Stomach (tissue), 9 donors: ENCODE results near the gene SLC16A2. TPM values are rescaled to one million over a fixed set of nuclear protein-coding genes. Genes with fewer than 3 reads are reported as not detected.
A peak's percentile ranks its signal among the peaks of the same experiment; 100 is the strongest.

Experiments used
- DNase-seq, 2 donors: peaks; one replicate each; pipeline versions ENCODE4 v3.0.0 to v3.0.0-alpha.2; 2013 to 2019
- H3K27ac ChIP-seq, 5 donors: fragments of 200-600 bp in 4 of 5; sonication (generic) in 4 of 5; one replicate each; pipeline ENCODE4 v1.5.1; 2013 to 2019; ENCODE audit warnings: mild to moderate bottlenecking in 1 of 5, moderate library complexity in 1 of 5
- H3K27me3 ChIP-seq, 3 donors: fragments of 200-600 bp; sonication (generic); one replicate each; pipeline ENCODE4 v1.5.1; 2017 to 2019; ENCODE audit warnings: mixed run types in 1 of 3
- H3K36me3 ChIP-seq, 4 donors: fragments of 200-600 bp; sonication (generic); 1 replicate in 3 of 4; 2 replicates in 1 of 4; pipeline ENCODE4 v1.5.1; 2016 to 2019
- H3K4me1 ChIP-seq, 4 donors: fragments of 200-600 bp; sonication (generic); one replicate each; pipeline ENCODE4 v1.5.1; 2016 to 2019
- H3K4me3 ChIP-seq, 4 donors: fragments of 200-600 bp; sonication (generic) in 3 of 4; one replicate each; pipeline ENCODE4 v1.5.1; 2016 to 2019; ENCODE audit warnings: mild to moderate bottlenecking in 1 of 4
- H3K9me3 ChIP-seq, 4 donors: fragments of 200-600 bp; sonication (generic); one replicate each; pipeline ENCODE4 v1.5.1; 2016 to 2019
- CTCF ChIP-seq, 7 experiments: fragments of 450-650 bp in 4 of 7; fragments of 200-600 bp in 3 of 7; sonication (generic) in 3 of 7; IDR thresholded peaks; one replicate each; pipeline ENCODE4 v1.5.1; 2016 to 2019; ENCODE audit warnings: antibody characterized with exemption in 7 of 7, control low read depth in 2 of 7, mild to moderate bottlenecking in 1 of 7
- EP300 ChIP-seq: sonication (generic); formaldehyde crosslinking; IDR thresholded peaks from one replicate; pipeline ENCODE4 v1.6.1; 2017; ENCODE audit warnings: antibody characterized with exemption
- POLR2A ChIP-seq, 4 donors: fragments of 450-650 bp; IDR thresholded peaks; one replicate each; pipeline ENCODE4 v1.6.1; 2016; ENCODE audit warnings: antibody characterized with exemption in 4 of 4, control low read depth in 2 of 4, mild to moderate bottlenecking in 1 of 4, moderate library complexity in 1 of 4
- POLR2AphosphoS5 ChIP-seq, 3 donors: sonication (generic); formaldehyde crosslinking; IDR thresholded peaks; one replicate each; pipeline ENCODE4 v1.6.1; 2016; ENCODE audit warnings: antibody characterized with exemption in 3 of 3
- WGBS, 5 donors: extraction: QIAGEN DNeasy Blood & Tissue Kit in 3 of 5; methylation state at CpG; one replicate each; pipeline versions ENCODE4 v1.1.5 to v1.1.7; 2013 to 2018; 5-methylcytosine and 5-hydroxymethylcytosine counted together
- intact Hi-C: fragments of 100-400 bp; cut with DNase I; formaldehyde crosslinking; loops from one replicate; pipeline ENCODE4 v1.15.1; 2023; ENCODE audit warnings: low total_unique reads
- polyA plus RNA-seq, 3 donors: library from polyadenylated mRNA; stranded (reverse); fragments of 200-250 nt; gene quantifications; one replicate each; pipeline ENCODE4 v1.2.3, GENCODE V29; 2013
- total RNA-seq, 5 donors: library from RNA; depleted of rRNA; stranded (reverse); fragments of >200 nt; gene quantifications; one replicate each; pipeline versions ENCODE4 v1.1.0 to v1.2.3, GENCODE V29; 2014 to 2016
- donor health status: healthy with polysubstance abuse.
- donor health status: Bipolar disorder and iron deficiency.
- donor health status: healthy.

SLC16A2 gene
- total and polyA plus RNA-seq, 8 donors = 0.29 to 4.4 (median 2.4) TPM; not detected in 1

- no peak for TF ChIP-seq POLR2A (IDR thresholded peaks at IDR 0.05)
- no peak for TF ChIP-seq EP300
- no peak for TF ChIP-seq CTCF (IDR thresholded peaks at IDR 0.05)
- no peak for TF ChIP-seq POLR2AphosphoS5 (IDR thresholded peaks at IDR 0.05)
- H3K4me3 ChIP-seq = no peak overlapping the region
- peak in 1 of 2 donors; percentile 20 for DNase-seq
- no peaks in the 10 kb centered on the region for H3K4me1 ChIP-seq
- no peak overlapping the region for H3K27ac ChIP-seq
- no peaks in the 10 kb centered on the region for H3K27me3 ChIP-seq
- WGBS, 5 donors = 52 to 69% (median 59%) methylated on average over 3 of the region's 3 CpGs
- no peaks in the 10 kb centered on the region for H3K9me3 ChIP-seq
- H3K36me3 ChIP-seq = no peaks in the 10 kb centered on the region
- intact Hi-C loops = no loop called here
Measured at GRCh38 chrX:74492720-74493201, 71.5 kb downstream of the SLC16A2 start.

- Histone ChIP-seq H3K27ac (no peak overlapping the region), H3K4me3 (no peak overlapping the region), H3K36me3 (no peaks in the 10 kb centered on the region), H3K27me3 (no peaks in the 10 kb centered on the region), H3K9me3 (no peaks in the 10 kb centered on the region), H3K4me1 (no peaks in the 10 kb centered on the region)
- WGBS, 5 donors = 62 to 100% (median 84%) methylated on average over 1 to 3 of the region's 3 CpGs
- peak in 1 of 2 donors; percentile 18 for DNase-seq
- intact Hi-C loops = no loop called here
- TF ChIP-seq POLR2A (IDR thresholded peaks at IDR 0.05) (no peak), POLR2AphosphoS5 (IDR thresholded peaks at IDR 0.05) (no peak), EP300 (no peak), CTCF (IDR thresholded peaks at IDR 0.05) (no peak)
Measured at GRCh38 chrX:74493806-74494205, 72.5 kb downstream of the SLC16A2 start.

- no peak for TF ChIP-seq POLR2AphosphoS5 (IDR thresholded peaks at IDR 0.05)
- TF ChIP-seq POLR2A (IDR thresholded peaks at IDR 0.05) = no peak
- no peak for TF ChIP-seq CTCF (IDR thresholded peaks at IDR 0.05)
- TF ChIP-seq EP300 = no peak
- H3K4me1 ChIP-seq = no peaks in the 10 kb centered on the region
- no peaks in the 10 kb centered on the region for H3K9me3 ChIP-seq
Measured at GRCh38 chrX:74498924-74499323, 77.6 kb downstream of the SLC16A2 start.

GRCh38 chrX:74500067-74500466 lies 78.8 kb downstream of the SLC16A2 start:
- no peaks in the 10 kb centered on the region for H3K9me3 ChIP-seq
- TF ChIP-seq POLR2A (IDR thresholded peaks at IDR 0.05) (no peak), CTCF (IDR thresholded peaks at IDR 0.05) (no peak), EP300 (no peak), POLR2AphosphoS5 (IDR thresholded peaks at IDR 0.05) (no peak)
- H3K4me1 ChIP-seq = no peaks in the 10 kb centered on the region
- H3K27ac ChIP-seq = no peak overlapping the region
- DNase-seq = no peak
- H3K4me3 ChIP-seq = no peak overlapping the region
- no peaks in the 10 kb centered on the region for H3K27me3 ChIP-seq
- H3K36me3 ChIP-seq = no peaks in the 10 kb centered on the region
- intact Hi-C loops = no loop called here
- 49 to 88% (median 66%) methylated on average over 2 of the region's 2 CpGs for WGBS, 5 donors

More at GRCh38 chrX:74498924-74499323, 77.6 kb downstream of the SLC16A2 start:
- H3K27me3 ChIP-seq = no peaks in the 10 kb centered on the region
- intact Hi-C loops = no loop called here
- DNase-seq = no peak
- H3K4me3 ChIP-seq = no peak overlapping the region
- H3K36me3 ChIP-seq = no peaks in the 10 kb centered on the region
- H3K27ac ChIP-seq = no peak overlapping the region
